Activated T-helper 17 cell treated with anti-CD3 and anti-CD28 coated beads, Interleukin-2, amount 50 U/mL, for 72 hours (primary cell): ENCODE measurements around the gene PCNX1. TPM values are rescaled to one million over a fixed set of nuclear protein-coding genes. Genes with fewer than 3 reads are reported as not detected.
A peak's percentile ranks its signal among the peaks of the same experiment; 100 is the strongest.
"Not testable (repeated sequence)": the region's sequence is repeated elsewhere in the genome, so short reads cannot be mapped to it uniquely, and the experiment has no call there.

Source experiments
- ATAC-seq: fragments of 150-1000 bp; cut with Tn5 transposase; replicated peaks from 2 replicates; pipeline ENCODE4 v1.10.0; 2021; ENCODE audit warnings: mild to moderate bottlenecking, moderate library complexity
- H3K27ac Mint-ChIP-seq: one replicate; pipeline ENCODE4 v1.8.0; 2022; ENCODE audit warnings: mixed read lengths
- H3K27me3 Mint-ChIP-seq: one replicate; pipeline ENCODE4 v1.8.0; 2022; ENCODE audit warnings: mixed read lengths
- H3K36me3 Mint-ChIP-seq: one replicate; pipeline ENCODE4 v1.8.0; 2022; ENCODE audit warnings: low read depth, mild to moderate bottlenecking, mixed read lengths
- H3K4me1 Mint-ChIP-seq: one replicate; pipeline ENCODE4 v1.8.0; 2022; ENCODE audit warnings: mixed read lengths
- H3K4me3 Mint-ChIP-seq: one replicate; pipeline ENCODE4 v1.8.0; 2022; ENCODE audit warnings: mild to moderate bottlenecking, mixed read lengths
- H3K9me3 Mint-ChIP-seq: one replicate; pipeline ENCODE4 v1.8.0; 2022; ENCODE audit warnings: mixed read lengths
- total RNA-seq, 2 donors: library from RNA; stranded (reverse); gene quantifications; one replicate each; pipeline ENCODE4 v1.2.3, GENCODE V29; 2022

PCNX1 gene
- total RNA-seq, 2 donors from 2014 or later, result 52.1 to 82.0 TPM

- Mint-ChIP-seq H3K4me3 (peak overlapping the region; percentile 76), H3K27ac (no peak overlapping the region), H3K27me3 (no peaks in the 10 kb centered on the region), H3K4me1 (peaks cover 20% of the 10 kb centered on the region), H3K9me3 (no peaks in the 10 kb centered on the region), H3K36me3 (peaks cover 15% of the 10 kb centered on the region)
- ATAC-seq, result peak; percentile 36
These were observed 79.8 kb downstream of the PCNX1 start for GRCh38 chr14:70987041-70987440.

DNA sequence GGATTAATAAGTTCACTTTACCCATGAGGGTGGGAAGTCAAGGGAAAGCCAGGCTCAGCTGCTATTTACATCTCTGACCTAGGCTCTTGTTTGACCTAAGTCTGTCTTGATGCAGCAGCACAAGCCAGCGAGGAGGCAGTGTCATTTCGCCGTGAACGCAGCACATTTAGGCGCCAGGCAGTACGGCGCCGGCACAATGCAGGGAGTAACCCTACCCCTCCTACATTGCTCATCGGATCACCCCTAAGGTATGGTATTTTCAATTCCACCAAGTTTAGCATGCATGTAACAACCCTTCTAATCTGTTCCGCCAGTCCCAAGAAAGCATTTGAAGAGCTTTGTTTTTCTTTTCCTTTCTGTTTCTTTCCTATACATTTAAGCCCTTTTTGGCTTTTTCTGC, 81.2 kb downstream of the PCNX1 start:
- peak; percentile 94 for ATAC-seq
- Mint-ChIP-seq H3K27ac (peak overlapping the region; percentile 29), H3K4me1 (peaks cover 15% of the 10 kb centered on the region), H3K36me3 (peaks cover 22% of the 10 kb centered on the region), H3K4me3 (peak overlapping the region; percentile 76), H3K9me3 (no peaks in the 10 kb centered on the region), H3K27me3 (no peaks in the 10 kb centered on the region)

DNA sequence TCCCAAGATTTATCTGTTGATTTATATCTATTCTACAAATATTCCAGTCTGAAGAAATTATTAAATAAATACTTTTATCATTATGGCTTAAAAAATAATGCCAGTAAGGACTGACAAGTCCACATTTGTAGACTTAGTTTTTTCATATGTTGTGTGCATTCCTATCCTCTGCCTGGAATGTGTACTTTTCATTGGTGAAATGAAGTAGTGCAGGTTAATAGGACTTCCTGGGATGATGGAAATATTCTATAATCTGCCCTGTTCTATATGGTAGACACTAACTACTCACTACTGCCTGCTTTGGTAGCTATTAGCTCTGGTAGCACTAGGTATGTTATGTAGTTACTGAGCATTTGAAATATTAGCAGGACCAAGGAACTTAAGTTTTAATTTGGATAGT, 86.7 kb downstream of the PCNX1 start:
- no peaks in the 10 kb centered on the region for H3K27me3 Mint-ChIP-seq
- no peak overlapping the region for H3K4me3 Mint-ChIP-seq
- H3K36me3 Mint-ChIP-seq, result peaks cover 35% of the 10 kb centered on the region
- ATAC-seq, result no peak
- no peaks in the 10 kb centered on the region for H3K9me3 Mint-ChIP-seq
- no peak overlapping the region for H3K27ac Mint-ChIP-seq
- peaks cover 13% of the 10 kb centered on the region for H3K4me1 Mint-ChIP-seq

DNA sequence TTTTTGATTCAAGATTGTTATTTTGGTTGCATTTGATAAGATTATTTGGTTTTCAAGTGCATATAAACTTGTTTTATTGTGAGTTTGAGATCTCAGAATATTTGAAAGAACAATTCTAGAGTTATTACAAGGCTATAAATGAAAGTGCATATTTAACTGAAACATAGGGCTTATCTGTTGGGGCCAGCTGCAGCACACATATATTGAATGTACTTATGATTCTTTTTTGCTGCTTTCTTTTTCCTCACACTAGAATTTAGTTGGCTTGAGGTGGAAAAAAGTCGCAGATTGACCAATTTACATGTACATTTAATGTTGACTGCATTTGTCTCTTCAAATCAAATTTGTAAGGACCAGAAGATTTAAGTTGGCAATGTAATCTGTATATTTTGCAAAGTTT, 88.0 kb downstream of the PCNX1 start:
- peak overlapping the region; percentile 27 for H3K4me3 Mint-ChIP-seq
- H3K4me1 Mint-ChIP-seq, result peaks cover 13% of the 10 kb centered on the region
- H3K27ac Mint-ChIP-seq, result no peak overlapping the region

DNA sequence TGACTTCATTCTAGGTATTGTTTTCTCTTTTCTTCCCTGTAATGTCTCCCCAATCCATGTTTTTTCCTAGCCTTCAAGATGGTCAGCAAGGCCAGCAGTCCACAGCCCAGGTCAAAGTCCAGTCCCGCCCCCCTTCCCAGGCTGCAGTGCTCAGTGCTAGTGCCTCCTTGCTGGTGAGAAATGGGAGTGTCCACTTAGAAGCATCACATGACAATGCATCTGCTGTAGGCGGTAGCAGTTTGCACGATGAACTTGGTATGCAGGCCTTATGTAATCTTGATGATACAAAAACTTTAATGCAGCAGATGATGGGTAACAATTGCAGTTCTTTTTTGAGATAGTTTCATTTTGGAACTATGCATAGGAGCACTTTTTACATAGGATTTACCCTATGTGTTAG, 88.4 kb downstream of the PCNX1 start:
- ATAC-seq, result peak; percentile 24
- H3K27ac Mint-ChIP-seq, result peak overlapping the region; percentile 1
- no peaks in the 10 kb centered on the region for H3K9me3 Mint-ChIP-seq
- H3K27me3 Mint-ChIP-seq, result no peaks in the 10 kb centered on the region
- H3K4me3 Mint-ChIP-seq, result peak overlapping the region; percentile 27
- peaks cover 32% of the 10 kb centered on the region for H3K36me3 Mint-ChIP-seq
- peaks cover 10% of the 10 kb centered on the region for H3K4me1 Mint-ChIP-seq

More for the DNA sequence above, 88.0 kb downstream of the PCNX1 start:
- ATAC-seq, result no peak
- Mint-ChIP-seq H3K9me3 (no peaks in the 10 kb centered on the region), H3K36me3 (peaks cover 35% of the 10 kb centered on the region), H3K27me3 (no peaks in the 10 kb centered on the region)

- Mint-ChIP-seq H3K9me3 (no peaks in the 10 kb centered on the region), H3K36me3 (peaks cover 49% of the 10 kb centered on the region), H3K27ac (peak overlapping the region; percentile 45), H3K4me3 (peak overlapping the region; percentile 41), H3K4me1 (peaks cover 16% of the 10 kb centered on the region), H3K27me3 (no peaks in the 10 kb centered on the region)
- ATAC-seq, result peak; percentile 63
These were observed 91.9 kb downstream of the PCNX1 start for GRCh38 chr14:70999117-70999516.

- H3K4me3 Mint-ChIP-seq, result peak overlapping the region; percentile 41
- H3K4me1 Mint-ChIP-seq, result peaks cover 23% of the 10 kb centered on the region
- no peaks in the 10 kb centered on the region for H3K9me3 Mint-ChIP-seq
- no peak for ATAC-seq
- no peaks in the 10 kb centered on the region for H3K27me3 Mint-ChIP-seq
- H3K27ac Mint-ChIP-seq, result peak overlapping the region; percentile 45
- peaks cover 58% of the 10 kb centered on the region for H3K36me3 Mint-ChIP-seq
These were observed 92.8 kb downstream of the PCNX1 start for GRCh38 chr14:71000091-71000490.

DNA sequence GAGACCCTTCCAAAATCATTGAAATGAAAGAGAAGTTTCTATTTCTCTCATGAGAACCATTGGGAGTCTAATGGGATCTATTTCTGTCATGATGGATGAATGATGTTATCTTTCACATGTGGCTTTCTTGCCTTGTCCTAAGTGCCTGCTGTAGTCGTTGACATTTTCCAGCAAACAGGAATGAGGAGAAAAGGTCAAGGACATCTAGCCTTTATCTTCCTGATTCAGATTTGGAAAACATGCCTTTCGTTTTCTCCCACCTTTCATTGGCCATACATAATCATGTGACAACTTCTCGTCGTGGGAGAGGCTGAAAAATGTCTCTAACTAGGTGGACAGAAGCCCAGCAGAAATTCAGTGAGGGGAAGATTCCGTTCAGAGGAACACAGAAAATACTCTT, 94.5 kb downstream of the PCNX1 start:
- H3K9me3 Mint-ChIP-seq, result no peaks in the 10 kb centered on the region
- H3K27me3 Mint-ChIP-seq, result no peaks in the 10 kb centered on the region
- no peak for ATAC-seq
- peaks cover 50% of the 10 kb centered on the region for H3K36me3 Mint-ChIP-seq
- no peak overlapping the region for H3K4me3 Mint-ChIP-seq
- peak overlapping the region; percentile 12 for H3K27ac Mint-ChIP-seq
- H3K4me1 Mint-ChIP-seq, result peaks cover 15% of the 10 kb centered on the region

GRCh38 chr14:71003156-71003555, 95.9 kb downstream of the PCNX1 start:
- no peak overlapping the region for H3K27ac Mint-ChIP-seq
- H3K4me1 Mint-ChIP-seq, result peaks cover 15% of the 10 kb centered on the region
- no peaks in the 10 kb centered on the region for H3K27me3 Mint-ChIP-seq
- no peak for ATAC-seq
- no peaks in the 10 kb centered on the region for H3K9me3 Mint-ChIP-seq
- peaks cover 53% of the 10 kb centered on the region for H3K36me3 Mint-ChIP-seq
- no peak overlapping the region for H3K4me3 Mint-ChIP-seq

- H3K9me3 Mint-ChIP-seq, result no peaks in the 10 kb centered on the region
- H3K4me1 Mint-ChIP-seq, result peaks cover 15% of the 10 kb centered on the region
- H3K4me3 Mint-ChIP-seq, result peak overlapping the region; percentile 24
- H3K27ac Mint-ChIP-seq, result peak overlapping the region; percentile 51
- H3K36me3 Mint-ChIP-seq, result peaks cover 58% of the 10 kb centered on the region
- ATAC-seq, result no peak
- no peaks in the 10 kb centered on the region for H3K27me3 Mint-ChIP-seq
These were observed 97.2 kb downstream of the PCNX1 start for GRCh38 chr14:71004481-71004880.

GRCh38 chr14:71005076-71005475, 97.8 kb downstream of the PCNX1 start:
- Mint-ChIP-seq H3K27me3 (no peaks in the 10 kb centered on the region), H3K36me3 (peaks cover 60% of the 10 kb centered on the region), H3K4me3 (peak overlapping the region; percentile 24), H3K4me1 (peaks cover 15% of the 10 kb centered on the region), H3K9me3 (no peaks in the 10 kb centered on the region), H3K27ac (peak overlapping the region; percentile 51)
- peak; percentile 55 for ATAC-seq

DNA sequence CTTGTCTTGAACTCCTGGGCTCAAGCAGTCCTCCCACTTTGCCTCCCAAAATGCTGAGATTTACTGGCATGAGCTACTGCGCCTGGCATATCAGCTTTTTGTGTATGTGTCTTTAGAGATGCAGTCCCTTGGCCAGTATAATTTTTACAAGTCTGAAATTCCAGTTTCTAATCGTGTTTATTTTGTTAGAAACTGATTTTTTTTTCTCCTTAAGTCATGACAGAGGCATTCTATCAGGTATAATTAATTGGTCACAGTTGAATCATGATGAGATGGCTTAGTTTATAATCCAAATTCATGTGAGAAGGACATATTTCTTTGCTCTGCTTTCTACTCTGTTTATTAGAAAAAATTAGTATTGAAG, 98.9 kb downstream of the PCNX1 start:
- no peak overlapping the region for H3K4me3 Mint-ChIP-seq
- H3K27me3 Mint-ChIP-seq, result no peaks in the 10 kb centered on the region
- no peak for ATAC-seq
- peaks cover 24% of the 10 kb centered on the region for H3K4me1 Mint-ChIP-seq
- no peaks in the 10 kb centered on the region for H3K9me3 Mint-ChIP-seq
- no peak overlapping the region for H3K27ac Mint-ChIP-seq
- peaks cover 68% of the 10 kb centered on the region for H3K36me3 Mint-ChIP-seq

DNA sequence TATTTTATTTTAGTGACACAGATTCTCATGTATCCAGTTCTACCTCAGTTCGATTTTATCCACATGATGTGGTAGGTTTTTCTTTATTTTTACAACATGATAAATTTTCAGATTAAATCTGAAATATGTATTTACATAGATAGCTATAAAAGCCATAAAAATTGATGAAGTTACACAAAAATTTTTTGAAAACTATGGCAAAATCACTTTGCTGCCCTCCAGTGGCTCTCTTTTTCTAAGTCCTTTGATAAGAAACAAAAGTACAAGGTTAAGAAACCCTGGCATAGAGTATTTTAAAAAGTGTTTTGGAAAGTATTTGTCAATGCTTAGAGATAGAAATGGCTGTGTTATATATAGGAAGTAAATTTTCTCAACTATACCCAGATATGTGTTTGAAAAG, 104.2 kb downstream of the PCNX1 start:
- no peaks in the 10 kb centered on the region for H3K27me3 Mint-ChIP-seq
- H3K4me3 Mint-ChIP-seq, result no peak overlapping the region
- ATAC-seq, result no peak
- peak overlapping the region; percentile 44 for H3K27ac Mint-ChIP-seq
- no peaks in the 10 kb centered on the region for H3K9me3 Mint-ChIP-seq
- peaks cover 14% of the 10 kb centered on the region for H3K4me1 Mint-ChIP-seq
- H3K36me3 Mint-ChIP-seq, result peaks cover 77% of the 10 kb centered on the region

DNA sequence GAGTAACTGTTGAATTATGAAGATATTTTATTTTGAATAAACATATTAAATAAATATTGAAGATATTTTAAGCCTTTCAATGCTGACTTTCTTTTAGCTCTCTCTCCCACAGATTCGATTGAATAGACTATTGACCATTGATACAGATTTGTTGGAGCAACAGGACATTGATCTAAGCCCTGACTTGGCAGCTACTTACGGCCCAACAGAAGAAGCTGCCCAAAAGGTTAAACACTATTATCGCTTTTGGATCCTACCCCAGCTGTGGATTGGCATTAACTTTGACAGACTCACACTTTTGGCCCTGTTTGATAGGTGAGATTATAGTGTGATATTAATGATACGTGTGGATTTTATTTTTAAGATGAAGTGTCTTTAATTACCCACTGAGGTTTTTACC, 105.6 kb downstream of the PCNX1 start:
- peaks cover 83% of the 10 kb centered on the region for H3K36me3 Mint-ChIP-seq
- no peaks in the 10 kb centered on the region for H3K9me3 Mint-ChIP-seq

GRCh38 chr14:71013551-71014192, 106.4 kb downstream of the PCNX1 start:
- no peak for ATAC-seq
- peak overlapping the region; percentile 47 for H3K27ac Mint-ChIP-seq
- peaks cover 19% of the 10 kb centered on the region for H3K4me1 Mint-ChIP-seq
- H3K4me3 Mint-ChIP-seq, result no peak overlapping the region
- no peaks in the 10 kb centered on the region for H3K9me3 Mint-ChIP-seq
- H3K27me3 Mint-ChIP-seq, result no peaks in the 10 kb centered on the region
- peaks cover 83% of the 10 kb centered on the region for H3K36me3 Mint-ChIP-seq

More for the DNA sequence above, 105.6 kb downstream of the PCNX1 start:
- Mint-ChIP-seq H3K27ac (no peak overlapping the region), H3K27me3 (no peaks in the 10 kb centered on the region), H3K4me3 (no peak overlapping the region), H3K4me1 (peaks cover 19% of the 10 kb centered on the region)
- ATAC-seq, result no peak

GRCh38 chr14:71019917-71020316, 112.7 kb downstream of the PCNX1 start:
- H3K36me3 Mint-ChIP-seq, result peaks cover 85% of the 10 kb centered on the region

More at GRCh38 chr14:71019917-71020316, 112.7 kb downstream of the PCNX1 start:
- H3K27ac Mint-ChIP-seq, H3K27me3 Mint-ChIP-seq, H3K9me3 Mint-ChIP-seq, ATAC-seq, H3K4me3 Mint-ChIP-seq: not testable (repeated sequence)
- peaks cover 23% of the 10 kb centered on the region for H3K4me1 Mint-ChIP-seq
